Measurements from ENCODE around the gene HAPLN3.

- peak in 4 of 5 experiments; percentile 22 to 63 (median 40) for TF ChIP-seq CTCF (IDR thresholded peaks at IDR 0.05 in 4 of 5, conservative IDR thresholded peaks at IDR 0.05 in 1 of 5)
- no peak for TF ChIP-seq POLR2A (IDR thresholded peaks at IDR 0.05)
Measured at GRCh38 chr15:88834211-88834812, 61.0 kb downstream of the HAPLN3 start.
